T-helper 22 cell (primary cell): ENCODE data around the gene RAI1.
A peak's percentile ranks its signal among the peaks of the same experiment; 100 is the strongest.

ENCODE experiments used
- DNase-seq: peaks from one replicate; pipeline ENCODE4 v3.0.0-alpha.2; 2020; ENCODE audit warnings: low read depth

RAI1 gene

DNA sequence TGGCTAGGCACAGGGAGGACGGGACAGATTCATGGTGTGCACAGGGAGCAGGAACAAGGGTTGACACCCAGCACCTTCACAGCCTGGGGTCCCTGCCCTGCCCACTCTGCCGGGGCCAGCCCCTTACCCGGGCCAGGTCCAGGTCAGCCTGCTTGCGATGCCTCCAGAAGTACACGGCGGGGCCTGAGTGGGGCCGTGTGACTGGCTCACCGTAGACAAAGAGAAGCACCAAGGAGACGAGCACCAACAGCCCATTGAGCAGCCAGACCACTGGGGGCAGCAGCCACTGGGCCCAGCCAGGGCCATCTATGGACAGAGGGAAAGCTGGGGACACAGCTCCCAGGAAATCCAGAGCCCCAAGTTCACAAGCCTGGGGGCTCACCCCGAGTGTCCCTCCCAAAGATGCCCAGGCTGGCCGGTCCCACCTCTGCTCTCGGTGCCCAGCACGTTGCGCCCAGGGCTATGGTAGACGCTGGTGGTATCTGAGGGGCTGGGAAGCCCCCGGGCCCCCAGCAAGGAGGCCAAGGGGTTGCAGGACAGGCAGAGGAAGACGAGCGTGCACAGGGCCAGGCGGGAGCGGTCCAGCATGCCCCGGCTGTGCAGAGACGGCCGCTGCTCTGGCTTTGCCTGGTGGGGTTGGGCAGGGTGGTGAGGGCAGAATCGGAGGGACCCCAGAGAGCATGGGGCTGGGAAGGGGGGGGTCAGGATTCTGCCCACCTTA lies 135.7 kb downstream of the RAI1 start:
- DNase-seq: no peak

DNA sequence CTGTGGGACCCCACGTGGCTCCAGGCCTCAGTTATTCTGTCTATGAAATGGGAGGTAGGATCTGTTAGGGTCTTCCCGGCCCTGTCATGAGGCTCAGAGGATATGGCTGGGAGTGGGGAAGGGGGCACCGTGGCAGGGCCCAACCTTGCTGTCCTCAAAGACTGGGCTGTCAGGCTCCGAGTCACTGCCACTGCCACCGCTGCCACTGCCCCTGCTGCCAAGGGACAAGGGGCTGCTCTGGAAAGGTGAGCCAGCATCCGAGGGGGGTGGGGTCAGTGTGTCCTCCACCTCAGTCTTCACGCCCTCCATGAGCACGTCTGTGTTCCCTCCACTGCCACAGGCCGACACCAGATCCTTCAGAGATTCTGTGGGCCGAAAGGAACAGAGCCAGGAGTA lies 136.3 kb downstream of the RAI1 start:
- no peak for DNase-seq

DNA sequence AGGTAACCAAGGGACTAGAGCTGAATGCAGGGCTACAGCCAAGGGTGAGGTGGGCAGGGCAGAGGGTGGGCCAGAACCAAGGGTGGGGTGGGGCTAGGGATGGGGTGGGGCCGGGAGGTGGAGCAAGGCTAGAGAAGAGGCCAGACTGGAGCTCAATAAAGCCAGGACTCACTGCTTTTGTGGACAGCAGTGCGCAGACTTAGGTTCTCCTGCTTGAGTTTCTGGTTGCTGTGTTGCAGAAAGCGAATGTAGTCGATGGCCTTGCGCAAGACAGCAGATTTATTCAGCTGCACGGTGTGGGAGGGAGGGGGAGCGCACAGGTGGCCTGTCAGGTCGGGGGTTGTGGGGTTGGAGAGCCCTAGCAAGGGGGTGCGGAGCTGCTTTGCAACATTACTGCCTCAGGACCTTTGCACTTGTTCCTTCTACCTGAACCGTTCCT lies 136.8 kb downstream of the RAI1 start:
- DNase-seq: no peak

DNA sequence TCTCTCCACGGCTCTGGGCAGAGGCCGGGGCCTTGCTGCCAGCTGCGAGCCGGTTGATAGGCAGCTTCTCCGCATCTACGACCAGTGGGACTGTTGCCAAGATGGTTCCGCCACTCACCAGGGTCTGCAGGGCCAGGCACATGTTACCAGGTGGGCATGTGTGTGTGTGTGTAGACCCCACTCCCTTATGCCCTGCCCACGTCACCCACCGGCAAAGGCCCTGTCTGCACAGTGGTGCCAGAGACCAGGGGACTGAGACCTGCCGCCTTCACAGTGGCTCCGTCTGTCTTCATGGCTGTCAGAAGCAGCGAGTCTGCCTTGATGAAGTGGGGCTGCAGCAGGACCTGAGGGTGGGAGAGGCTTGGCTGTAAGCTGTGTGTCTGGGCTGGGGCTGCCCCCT lies 137.9 kb downstream of the RAI1 start:
- DNase-seq: no peak

DNA sequence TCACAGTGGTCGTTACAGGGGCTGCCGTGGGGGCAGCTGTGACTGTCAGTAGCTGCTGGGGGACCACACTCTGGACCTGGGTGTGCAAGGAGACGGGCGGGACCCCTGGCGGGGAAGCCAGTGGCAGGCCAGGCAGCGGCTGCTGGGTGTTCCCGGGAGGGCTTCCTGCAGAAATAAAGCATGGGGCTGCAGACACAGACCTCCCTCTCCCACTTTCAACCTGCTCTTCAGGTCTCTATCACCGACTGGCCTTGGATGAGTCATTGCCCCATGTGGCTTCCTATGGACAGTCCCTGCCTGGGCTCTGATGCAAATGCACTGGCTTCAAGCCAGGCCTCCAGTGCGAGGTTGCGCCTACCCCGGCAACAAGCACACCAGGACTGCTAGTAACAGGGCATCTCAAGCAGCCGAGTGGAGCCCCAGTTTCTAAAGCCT lies 138.3 kb downstream of the RAI1 start:
- DNase-seq: peak; percentile 41

DNA sequence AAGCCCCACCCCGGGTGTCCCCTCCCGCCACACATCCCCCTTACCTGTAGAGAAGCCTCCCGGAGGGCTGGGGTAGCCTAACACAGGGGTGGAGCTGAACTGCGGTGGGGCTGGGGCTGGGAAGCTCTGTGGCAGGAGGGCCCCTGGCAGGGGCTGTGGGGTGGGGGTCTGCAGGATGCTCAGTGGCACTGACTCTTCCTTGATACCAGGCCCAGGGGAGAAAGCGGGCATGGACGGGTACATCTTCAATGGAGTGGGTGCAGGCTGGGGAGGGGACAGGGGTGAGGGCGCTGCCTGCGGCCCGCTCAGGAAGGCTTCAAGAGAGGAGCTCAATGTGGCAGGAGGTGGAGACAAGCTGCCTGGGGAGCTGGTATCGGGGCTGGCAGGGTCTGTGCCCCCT lies 138.8 kb downstream of the RAI1 start:
- DNase-seq: no peak

DNA sequence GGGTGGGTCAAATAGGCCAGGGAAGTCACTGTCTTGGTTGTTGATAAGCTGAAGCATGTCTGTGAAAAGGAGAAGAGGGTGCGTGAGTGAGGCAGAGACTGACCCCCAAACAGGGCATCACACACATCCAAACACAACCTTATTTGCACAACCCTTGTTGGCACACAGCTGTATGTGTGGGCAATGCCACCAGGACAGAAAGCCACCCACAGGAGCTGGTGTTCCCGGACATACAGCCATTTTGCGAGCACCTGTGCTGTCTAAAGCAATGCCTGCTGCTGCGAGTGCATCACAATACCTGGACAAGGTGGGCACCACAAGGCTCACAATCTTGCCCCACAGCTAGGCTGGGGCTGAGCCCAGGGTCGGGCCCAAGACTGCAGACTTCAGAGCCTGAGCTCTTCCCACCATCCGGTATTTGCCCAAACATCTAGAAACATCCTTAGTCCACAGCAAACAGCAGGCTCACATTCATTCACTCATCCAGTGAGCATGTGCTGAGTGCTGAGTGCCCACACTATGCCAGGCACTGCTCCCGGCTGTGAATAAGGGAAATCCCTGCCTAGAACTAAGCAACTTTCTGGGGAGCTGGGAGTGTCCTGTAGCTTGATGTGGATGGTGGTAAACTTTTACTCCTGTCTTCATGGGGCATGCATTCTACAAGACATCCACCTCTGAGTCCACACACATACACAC lies 139.4 kb downstream of the RAI1 start:
- DNase-seq: no peak

DNA sequence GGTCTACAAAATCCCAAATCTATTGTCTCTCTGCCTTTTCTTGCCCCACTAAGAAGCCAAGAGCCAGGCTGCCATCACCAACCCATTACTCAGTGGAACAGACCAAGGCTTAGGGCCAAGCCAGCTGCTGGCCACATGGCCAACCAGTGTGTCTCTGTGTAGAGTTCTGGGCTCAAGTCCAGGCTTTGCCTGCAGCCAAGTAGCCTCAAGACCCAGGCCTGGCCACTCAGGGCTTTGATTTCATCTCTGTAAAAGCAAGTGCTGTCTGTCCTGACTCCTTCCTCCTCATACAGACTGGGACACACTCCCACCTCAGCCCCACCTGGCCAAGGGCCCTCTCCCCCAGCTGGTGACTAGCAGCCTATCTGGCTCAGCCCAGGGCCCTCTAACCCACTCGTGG lies 140.9 kb downstream of the RAI1 start:
- DNase-seq: no peak

DNA sequence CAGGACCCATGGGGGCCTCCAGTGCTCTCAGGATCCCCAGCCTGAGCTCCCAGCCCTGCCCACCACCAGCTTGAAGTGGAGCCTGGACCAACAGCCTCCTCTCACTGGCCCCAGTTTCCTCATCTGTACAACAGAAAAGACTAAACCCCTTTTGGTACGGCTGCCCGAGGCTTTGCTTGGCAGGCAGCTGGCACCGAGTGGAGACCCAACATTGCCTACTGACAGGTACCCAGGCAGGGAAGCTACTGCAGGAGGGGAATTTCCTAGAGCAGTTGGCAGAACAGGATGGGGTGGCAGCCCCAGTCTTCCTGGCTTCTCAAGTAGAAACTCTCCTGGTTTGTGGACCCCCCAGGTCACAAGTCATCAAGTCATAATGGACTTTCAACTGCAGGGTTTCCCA lies 141.4 kb downstream of the RAI1 start:
- DNase-seq: no peak

DNA sequence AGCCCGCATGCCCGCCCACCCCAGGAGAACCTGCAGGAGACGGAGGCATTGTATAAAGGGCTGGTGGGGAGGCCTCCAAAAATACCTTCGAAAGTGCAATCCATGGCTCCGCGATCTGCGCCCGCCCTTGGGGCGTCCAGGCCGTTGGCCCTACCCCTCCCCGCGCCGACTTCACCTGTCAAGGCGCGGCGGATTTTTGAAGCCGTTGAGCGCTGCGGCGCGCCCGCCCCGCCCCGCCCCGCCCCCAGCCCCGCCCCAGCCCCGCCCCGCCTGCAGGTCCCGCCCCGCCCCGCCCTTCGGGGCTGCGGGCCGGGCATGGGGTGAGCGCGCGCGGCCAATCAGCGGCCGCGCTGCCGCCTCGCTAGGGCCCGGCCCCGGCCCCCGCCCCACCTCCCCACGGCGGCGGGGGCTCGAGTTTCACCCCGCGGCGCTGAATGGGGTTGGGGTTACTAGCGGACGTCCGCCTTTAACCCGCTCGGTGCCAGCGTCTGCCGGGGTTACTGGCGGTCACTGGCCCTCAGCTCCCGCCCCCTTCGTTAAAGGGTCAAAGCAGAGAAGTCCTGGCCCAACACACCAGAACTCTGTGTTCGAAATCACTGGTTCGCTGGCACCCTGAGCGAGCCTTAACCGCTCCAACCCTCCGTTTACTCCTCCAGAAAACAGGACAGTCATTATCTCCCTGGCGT lies 142.3 kb downstream of the RAI1 start:
- peak; percentile 66 for DNase-seq

DNA sequence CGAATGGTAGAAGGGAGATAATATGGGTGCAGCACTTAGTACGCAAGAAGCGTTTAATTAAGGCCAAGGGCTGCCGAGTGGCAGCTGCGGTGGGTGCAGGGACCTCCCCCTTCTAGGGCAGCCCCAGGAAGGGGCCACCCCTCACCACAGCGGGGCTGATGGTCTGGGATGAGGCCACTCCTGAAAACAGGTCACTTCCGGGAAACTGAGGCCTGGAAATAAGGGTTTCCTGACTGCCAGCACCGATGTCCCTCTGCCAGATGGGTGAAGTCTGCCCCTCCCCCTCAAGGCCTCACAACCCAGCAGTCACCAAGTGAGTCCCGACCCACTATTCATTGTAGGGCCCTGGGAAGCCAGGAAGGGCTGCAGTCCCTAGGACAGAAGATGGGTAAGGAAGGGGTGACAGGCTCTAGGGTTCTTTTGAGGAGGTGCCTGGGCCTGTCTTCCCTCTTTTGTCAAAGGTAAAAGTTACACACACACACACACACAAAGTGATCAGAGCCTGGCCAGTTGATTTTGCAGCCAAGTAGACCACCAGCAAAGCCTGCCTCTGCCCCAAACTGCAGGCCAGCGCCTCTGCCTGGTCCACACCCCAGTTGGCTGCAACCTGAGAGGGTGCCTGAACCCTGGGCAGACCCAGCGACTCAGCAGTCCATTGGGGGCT lies 143.0 kb downstream of the RAI1 start:
- DNase-seq: no peak

DNA sequence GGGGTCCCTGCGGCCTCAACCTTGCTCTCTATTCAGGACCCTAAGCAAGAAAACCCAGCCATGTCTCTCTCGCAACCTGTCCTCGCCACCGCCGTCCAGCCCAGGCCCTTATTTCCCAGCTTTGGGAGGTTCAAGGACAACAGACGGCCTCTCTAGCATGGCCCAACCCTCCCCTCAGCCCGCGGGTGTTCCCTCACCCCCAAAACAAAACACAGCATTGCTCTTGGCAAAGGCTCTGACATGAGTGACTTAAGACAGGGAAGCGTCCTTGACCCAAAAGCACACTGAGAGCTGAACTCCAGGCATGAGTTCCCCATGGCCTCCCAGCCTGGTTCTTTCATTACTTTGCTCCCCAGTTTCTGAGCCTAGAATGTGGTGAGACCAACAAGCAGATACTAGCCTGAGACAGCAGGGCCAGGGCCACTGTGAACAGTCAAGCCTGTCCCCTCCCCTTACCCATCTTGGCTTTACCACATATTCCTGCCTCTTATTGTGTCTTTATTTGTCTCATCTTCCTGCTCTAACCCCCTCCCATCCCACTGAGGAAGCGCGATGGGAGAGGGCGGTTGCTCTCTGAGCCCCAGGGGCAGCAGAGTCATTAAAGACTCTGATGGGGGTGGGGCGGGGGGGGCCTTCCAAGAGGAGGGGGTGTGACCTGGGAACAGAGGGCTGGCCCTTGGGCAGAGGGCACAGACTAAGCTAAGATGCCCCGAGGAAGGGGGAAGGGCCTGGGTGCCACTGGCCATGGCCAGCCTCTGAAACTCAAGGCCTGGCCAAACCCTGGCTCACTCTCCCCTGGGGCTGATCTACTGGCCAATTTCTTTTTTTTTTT lies 143.7 kb downstream of the RAI1 start:
- no peak for DNase-seq

DNA sequence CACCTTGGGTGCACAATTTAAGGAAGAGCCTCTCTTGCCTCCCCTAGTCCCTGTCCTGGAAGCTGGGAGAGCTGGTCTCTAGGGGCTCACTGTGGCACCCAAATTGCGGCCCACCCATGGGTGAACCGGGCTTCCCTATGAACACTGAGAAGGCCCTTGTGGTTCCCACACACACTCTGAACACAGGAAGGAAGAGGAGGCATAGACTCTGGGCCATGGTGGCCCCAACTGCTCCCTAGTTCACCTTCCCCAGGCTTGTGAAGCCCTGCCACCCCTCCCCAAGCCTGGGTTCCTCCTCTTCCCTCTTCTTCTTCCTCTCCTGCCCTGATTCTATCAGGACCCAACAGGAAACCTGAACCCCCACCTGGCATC lies 145.1 kb downstream of the RAI1 start:
- no peak for DNase-seq

DNA sequence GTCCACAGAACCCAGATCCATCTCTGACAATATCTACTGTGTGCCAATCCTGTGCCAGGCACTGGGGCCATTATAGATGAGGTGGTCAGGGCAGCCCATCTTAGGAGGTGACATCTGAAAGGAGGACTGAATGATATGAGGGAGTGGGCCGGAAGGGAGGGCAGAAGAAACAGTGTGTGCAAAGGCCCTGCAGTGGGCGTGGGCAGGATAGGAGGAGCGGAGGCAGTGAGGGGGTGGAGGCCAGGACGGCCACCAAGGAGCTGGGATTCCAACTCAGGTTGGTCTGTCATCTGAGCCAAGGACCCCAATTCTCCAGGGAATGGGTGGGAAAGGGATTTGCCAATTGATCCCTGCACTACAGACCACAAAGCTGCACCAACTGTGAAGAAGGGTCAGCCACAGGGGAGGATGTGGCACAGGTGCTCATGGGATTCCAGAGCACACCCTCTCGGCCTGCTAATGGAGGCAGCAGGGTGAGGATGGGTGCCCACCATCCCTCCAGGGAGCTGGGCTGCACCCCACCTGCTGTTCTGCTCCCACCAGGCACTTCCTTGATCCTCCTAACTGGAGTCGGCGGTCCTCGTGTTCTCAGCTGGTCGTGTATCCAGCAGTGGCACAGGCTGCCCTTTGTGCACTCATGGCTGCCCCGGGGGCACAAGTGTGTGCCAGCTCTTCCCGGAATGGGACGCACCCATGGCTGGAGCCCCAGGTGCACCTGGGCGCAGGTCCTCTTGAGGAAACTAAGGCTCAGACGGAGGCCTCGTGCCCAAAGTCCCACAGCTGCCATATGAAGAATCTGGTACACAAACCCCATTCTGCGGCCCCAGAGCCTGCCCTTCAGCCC lies 145.9 kb downstream of the RAI1 start:
- no peak for DNase-seq

DNA sequence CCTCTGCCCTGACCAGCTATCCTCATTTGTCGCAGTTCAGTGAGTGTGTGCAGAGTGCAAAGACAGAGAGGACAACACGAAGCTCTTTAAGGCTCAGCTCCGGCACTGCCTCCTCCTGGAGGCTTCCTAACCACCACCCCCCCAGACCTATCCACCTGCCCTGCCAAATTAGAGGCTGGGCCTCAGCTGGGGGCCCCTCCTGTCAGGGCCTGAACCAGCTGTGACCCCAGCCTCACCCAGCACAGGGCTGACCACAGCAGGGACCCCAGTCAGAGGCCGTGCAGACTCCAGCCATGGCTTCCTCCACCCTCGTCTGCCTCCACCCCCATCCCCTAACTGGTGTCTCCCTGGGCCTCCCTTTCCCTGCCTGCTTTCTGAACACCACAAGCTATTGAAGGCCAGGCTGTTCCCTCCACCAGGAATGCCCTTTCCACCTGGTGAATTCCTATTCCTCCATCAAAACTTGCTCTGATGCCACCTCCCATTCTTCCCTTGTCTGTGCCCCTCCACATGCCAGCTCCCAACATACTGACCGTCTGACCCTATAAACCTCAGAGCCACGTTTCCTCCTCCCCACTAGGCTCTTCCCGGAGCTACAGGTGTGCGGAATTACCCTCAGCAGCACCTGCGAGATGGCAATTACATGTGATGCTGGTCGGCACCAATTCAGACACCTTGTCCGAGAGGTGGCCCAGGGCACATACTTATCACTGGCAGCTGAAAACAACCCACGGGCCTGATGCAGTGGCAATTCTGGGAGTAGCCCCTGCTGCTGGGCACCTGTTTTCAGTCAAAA lies 146.8 kb downstream of the RAI1 start:
- DNase-seq: no peak

DNA sequence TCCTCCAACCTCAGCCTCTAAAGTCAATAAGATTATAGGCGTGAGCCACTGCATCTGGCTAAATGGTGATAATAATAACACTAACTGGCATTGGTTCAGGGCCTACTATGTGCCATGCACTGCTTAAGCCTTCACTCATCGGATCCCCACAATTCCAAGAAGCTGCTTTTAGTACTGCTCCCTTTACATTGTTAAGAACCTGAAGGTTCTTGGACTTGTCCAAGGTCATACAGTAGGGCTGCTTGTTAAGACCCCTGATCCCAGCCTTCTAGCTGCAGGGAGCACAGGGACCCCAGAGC lies 149.0 kb downstream of the RAI1 start:
- DNase-seq: no peak

DNA sequence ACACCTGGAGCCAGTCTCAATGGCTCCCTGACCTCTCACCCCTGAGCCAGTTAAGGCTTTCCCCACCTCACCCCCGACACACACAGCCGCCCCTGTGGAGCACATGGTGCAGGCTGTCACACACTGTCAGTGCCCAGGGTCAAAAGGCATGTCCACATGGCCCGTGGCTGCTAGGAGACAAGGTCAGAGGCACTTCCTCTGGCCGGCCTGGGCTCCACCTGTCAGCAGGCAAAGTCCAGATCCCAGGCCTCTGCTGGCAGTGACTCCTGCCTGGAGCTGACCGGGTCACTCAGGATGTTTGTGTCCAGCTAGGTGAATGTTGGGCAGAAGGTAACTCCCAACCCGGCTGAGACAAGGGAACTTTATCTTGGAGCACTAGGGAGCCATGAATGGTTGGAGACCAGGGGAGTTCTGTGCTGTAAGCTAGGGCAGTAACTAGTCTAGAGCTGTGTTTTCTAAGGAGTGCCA lies 149.5 kb downstream of the RAI1 start:
- no peak for DNase-seq

DNA sequence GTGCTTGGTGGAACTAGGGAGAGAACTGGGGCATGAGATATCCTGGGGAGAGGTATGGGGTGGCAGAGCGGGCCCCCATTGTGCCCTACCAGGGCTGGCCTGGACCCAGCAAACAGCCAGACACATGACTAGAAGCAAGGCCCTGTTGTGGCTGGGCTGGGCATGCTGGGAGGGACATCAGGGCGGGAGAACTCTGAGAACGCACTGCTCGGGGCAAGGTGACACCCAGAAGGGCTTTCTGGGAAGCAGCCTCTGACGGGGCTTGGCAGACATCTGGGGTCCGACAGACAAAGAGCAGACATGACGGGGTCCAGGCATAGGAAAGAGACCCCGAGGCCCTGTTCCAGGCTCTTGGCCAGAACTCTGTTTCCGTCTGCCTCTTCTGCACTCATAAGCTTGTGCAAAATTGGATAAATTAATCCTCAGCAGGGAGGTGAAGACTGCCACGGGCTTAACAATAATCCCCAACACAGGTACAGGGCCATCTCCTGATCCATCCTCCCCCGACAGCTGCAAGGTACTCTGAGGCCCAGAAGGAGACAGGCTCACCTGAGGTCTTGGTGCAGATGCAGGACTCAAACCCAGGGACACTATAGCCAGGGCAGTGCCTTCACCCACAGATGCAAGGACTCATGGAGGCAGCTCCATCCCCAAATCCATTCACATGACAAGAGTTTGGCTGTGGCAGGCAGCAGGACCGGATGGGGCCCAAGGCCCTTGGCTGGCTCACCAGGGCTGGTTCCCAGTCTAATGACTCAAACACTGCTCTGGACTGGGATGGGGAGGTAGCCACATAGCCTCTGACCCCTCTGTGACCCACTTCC lies 150.2 kb downstream of the RAI1 start:
- DNase-seq: no peak

DNA sequence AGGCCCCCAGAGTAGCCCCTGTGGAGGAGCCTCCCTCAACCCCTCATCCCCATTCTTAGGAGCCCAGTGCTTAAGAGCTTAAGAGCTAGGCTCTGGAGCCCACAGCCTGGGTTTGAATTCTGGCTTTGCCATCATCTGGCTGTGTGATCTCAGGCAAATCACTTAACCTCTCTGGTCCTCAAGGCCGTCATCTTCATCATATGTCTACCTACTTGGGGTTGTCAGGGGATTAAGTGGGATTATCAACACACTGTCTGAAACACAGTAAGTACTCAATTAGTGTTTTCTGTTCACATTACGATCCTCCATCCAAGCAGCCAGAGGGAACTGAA lies 150.7 kb downstream of the RAI1 start:
- no peak for DNase-seq
